Measurements from ENCODE around the gene MAGI1.
"Not testable (repeated sequence)": the region's sequence is repeated elsewhere in the genome, so short reads cannot be mapped to it uniquely, and the experiment has no call there.

Gene MAGI1

DNA sequence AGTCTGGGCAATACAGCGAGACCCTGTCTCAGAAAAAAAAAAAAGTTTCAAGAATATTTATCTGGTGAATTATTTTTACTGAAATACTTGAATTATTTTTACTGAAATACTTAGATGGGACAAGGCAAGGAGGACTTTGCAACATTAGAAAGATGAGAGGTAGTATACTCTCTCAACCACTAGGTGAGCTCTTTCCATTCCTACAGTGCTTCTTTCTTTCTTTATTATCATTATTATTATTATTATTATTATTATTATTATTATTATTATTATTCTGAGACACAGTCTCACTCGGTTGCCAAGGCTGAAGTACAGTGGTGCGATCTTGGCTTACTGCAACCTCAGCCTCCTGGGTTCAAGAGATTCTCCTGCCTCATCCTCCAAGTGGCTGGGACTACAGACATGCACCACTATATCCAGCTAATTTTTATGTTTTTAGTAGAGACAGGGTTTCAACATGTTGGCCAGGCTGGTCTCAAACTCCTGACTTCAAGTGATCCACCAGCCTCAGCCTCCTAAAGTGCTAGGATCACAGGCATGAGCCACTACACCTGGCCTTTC, 468.8 kb downstream of the MAGI1 start:
- no peak for TF ChIP-seq CTCF (IDR thresholded peaks at IDR 0.05; ENCODE audit: control extremely low read depth, extremely low read depth, low read depth, missing control alignments)
- ChIA-PET POLR2A (no interaction called here), CTCF (interaction anchor here (0.6 to 1.0 kb wide), 2 partner anchors 9 to 12 kb away, joined by 3 to 4 read pairs; no protein-coding TSS in a partner anchor)
- DNase-seq (ENCODE audit: extremely low spot score): no peak

- DNase-seq (ENCODE audit: extremely low spot score): no peak
- ChIA-PET POLR2A (no interaction called here), CTCF (no interaction called here)
- no peak for TF ChIP-seq CTCF (IDR thresholded peaks at IDR 0.05; ENCODE audit: control extremely low read depth, extremely low read depth, low read depth, missing control alignments)
These were observed 469.6 kb downstream of the MAGI1 start for GRCh38 chr3:65569129-65569528.

- ChIA-PET POLR2A (no interaction called here), CTCF (interaction anchor here (2.0 kb wide), 1 partner anchor 10 kb away, joined by 4 read pairs; no protein-coding TSS in a partner anchor)
- TF ChIP-seq CTCF (IDR thresholded peaks at IDR 0.05; ENCODE audit: control extremely low read depth, extremely low read depth, low read depth, missing control alignments): no peak
- DNase-seq (ENCODE audit: extremely low spot score): no peak
These were observed 470.2 kb downstream of the MAGI1 start for GRCh38 chr3:65568497-65568896.

DNA sequence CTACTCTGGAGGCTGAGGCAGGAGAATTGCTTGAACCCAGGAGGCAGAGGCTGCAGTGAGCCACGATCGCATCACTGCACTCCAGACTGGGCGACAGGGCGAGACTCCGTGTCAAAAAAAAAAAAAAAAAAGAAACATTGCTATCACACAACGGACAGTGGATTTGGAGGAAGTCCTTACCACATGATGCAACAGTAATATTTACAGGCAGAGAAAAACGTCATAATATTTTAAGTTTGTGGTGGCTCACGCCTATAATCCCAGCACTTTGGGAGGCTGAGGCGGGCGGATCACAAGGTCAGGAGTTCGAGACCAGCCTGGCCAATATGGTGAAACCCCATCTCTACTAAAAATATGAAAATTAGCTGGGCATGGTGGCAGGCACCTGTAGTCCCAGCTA, 473.0 kb downstream of the MAGI1 start:
- POLR2A ChIA-PET; DNase-seq (ENCODE audit: extremely low spot score); CTCF ChIA-PET: not testable (repeated sequence)

- ChIA-PET POLR2A (no interaction called here), CTCF (no interaction called here)
- TF ChIP-seq CTCF (IDR thresholded peaks at IDR 0.05; ENCODE audit: control extremely low read depth, extremely low read depth, low read depth, missing control alignments): no peak
- DNase-seq (ENCODE audit: extremely low spot score): no peak
These were observed 474.2 kb downstream of the MAGI1 start for GRCh38 chr3:65564483-65564882.

GRCh38 chr3:65563861-65564260, 474.9 kb downstream of the MAGI1 start:
- no peak for DNase-seq (ENCODE audit: extremely low spot score)
- no peak for TF ChIP-seq CTCF (IDR thresholded peaks at IDR 0.05; ENCODE audit: control extremely low read depth, extremely low read depth, low read depth, missing control alignments)
- ChIA-PET POLR2A (no interaction called here), CTCF (no interaction called here)

- CTCF ChIA-PET: no interaction called here
- POLR2A ChIA-PET: no interaction called here
- no peak for TF ChIP-seq CTCF (IDR thresholded peaks at IDR 0.05; ENCODE audit: control extremely low read depth, extremely low read depth, low read depth, missing control alignments)
- DNase-seq (ENCODE audit: extremely low spot score): no peak
These were observed 476.3 kb downstream of the MAGI1 start for GRCh38 chr3:65562447-65562846.

Data from GM10248 (cell line).